Measurements from ENCODE around the gene DYNLRB1. TPM values are rescaled to one million over a fixed set of nuclear protein-coding genes. Genes with fewer than 3 reads are reported as not detected.

DYNLRB1 gene
- total and polyA plus RNA-seq, 4 donors: 15.8 to 66.9 (median 44.8) TPM

DNA sequence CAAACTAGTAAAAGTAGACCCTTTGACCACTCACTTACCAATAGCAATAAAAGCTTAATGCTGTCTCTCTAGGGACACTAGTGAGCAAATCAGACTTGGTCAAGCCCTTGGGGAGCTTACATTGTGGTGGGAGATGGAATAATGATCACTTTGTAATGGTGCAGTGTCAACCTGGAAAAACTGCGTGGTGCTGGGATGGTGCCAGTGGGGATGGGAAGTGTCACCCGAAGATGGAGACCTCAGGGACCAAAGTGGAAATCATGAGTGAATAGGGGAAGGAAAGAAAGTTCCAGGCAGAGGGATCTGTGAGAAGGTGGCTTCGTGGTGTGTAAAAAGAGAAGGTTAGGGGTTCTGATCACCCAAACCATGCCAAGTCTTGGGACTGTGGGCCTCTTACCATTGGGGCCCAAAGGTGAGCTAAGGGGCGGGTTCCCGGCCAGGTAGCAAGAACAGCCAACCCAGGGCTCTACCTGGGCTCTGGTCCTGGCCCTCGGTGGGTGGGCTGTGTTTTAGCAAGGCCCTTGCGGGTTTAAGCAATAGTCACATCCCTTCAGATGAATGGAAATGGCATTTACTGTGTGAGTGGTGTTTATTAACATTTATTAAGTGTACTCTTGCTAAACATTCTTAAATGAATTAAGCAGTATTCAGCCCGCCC, 15.5 kb downstream of the DYNLRB1 start:
- H3K9me3 ChIP-seq (ENCODE audit: control insufficient read depth in 4 of 4, low read length in 3 of 4): no peaks in the 10 kb centered on the region
- 92% methylated on average over 8 of the region's 8 CpGs for WGBS
- peaks cover 0 to 4% (median 2%) of the 10 kb centered on the region in 4 donors for H3K4me1 ChIP-seq (ENCODE audit: control insufficient read depth in 4 of 4, insufficient read depth in 4 of 4, low read length in 3 of 4)
- H3K9ac ChIP-seq (ENCODE audit: low read depth in 1 of 2, low read length in 2 of 2): no peak overlapping the region
- H3K27ac ChIP-seq (ENCODE audit: low read depth in 1 of 2, low read length in 2 of 2): no peak overlapping the region
- peaks cover 10 to 53% (median 41%) of the 10 kb centered on the region in 4 donors for H3K36me3 ChIP-seq (ENCODE audit: control insufficient read depth in 4 of 4, insufficient read depth in 3 of 4, low read depth in 1 of 4, low read length in 3 of 4)
- DNase-seq (ENCODE audit: low spot score): no peak
- H3K27me3 ChIP-seq (ENCODE audit: control insufficient read depth in 4 of 4, insufficient read depth in 4 of 4, low read length in 3 of 4): no peaks in the 10 kb centered on the region
- no peak overlapping the region for H3K4me3 ChIP-seq (ENCODE audit: low read depth in 1 of 3, low read length in 3 of 3)
- TF ChIP-seq JUND (IDR thresholded peaks at IDR 0.05): no peak
- no peak for TF ChIP-seq NR2F2 (IDR thresholded peaks at IDR 0.05)
- TF ChIP-seq HNF4G (IDR thresholded peaks at IDR 0.05): no peak
- TF ChIP-seq, protein P1, sequence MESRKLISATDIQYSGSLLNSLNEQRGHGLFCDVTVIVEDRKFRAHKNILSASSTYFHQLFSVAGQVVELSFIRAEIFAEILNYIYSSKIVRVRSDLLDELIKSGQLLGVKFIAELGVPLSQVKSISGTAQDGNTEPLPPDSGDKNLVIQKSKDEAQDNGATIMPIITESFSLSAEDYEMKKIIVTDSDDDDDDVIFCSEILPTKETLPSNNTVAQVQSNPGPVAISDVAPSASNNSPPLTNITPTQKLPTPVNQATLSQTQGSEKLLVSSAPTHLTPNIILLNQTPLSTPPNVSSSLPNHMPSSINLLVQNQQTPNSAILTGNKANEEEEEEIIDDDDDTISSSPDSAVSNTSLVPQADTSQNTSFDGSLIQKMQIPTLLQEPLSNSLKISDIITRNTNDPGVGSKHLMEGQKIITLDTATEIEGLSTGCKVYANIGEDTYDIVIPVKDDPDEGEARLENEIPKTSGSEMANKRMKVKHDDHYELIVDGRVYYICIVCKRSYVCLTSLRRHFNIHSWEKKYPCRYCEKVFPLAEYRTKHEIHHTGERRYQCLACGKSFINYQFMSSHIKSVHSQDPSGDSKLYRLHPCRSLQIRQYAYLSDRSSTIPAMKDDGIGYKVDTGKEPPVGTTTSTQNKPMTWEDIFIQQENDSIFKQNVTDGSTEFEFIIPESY (IDR thresholded peaks at IDR 0.05): no peak
- no peak for TF ChIP-seq EGR1 (IDR thresholded peaks at IDR 0.05; ENCODE audit: low read depth in 2 of 2)
- TF ChIP-seq SP1 (IDR thresholded peaks at IDR 0.05): no peak
- TF ChIP-seq TAF1 (conservative IDR thresholded peaks at IDR 0.05): no peak
- TF ChIP-seq, protein P2, sequence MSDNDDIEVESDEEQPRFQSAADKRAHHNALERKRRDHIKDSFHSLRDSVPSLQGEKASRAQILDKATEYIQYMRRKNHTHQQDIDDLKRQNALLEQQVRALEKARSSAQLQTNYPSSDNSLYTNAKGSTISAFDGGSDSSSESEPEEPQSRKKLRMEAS (IDR thresholded peaks at IDR 0.05): no peak
- TF ChIP-seq, protein P3, sequence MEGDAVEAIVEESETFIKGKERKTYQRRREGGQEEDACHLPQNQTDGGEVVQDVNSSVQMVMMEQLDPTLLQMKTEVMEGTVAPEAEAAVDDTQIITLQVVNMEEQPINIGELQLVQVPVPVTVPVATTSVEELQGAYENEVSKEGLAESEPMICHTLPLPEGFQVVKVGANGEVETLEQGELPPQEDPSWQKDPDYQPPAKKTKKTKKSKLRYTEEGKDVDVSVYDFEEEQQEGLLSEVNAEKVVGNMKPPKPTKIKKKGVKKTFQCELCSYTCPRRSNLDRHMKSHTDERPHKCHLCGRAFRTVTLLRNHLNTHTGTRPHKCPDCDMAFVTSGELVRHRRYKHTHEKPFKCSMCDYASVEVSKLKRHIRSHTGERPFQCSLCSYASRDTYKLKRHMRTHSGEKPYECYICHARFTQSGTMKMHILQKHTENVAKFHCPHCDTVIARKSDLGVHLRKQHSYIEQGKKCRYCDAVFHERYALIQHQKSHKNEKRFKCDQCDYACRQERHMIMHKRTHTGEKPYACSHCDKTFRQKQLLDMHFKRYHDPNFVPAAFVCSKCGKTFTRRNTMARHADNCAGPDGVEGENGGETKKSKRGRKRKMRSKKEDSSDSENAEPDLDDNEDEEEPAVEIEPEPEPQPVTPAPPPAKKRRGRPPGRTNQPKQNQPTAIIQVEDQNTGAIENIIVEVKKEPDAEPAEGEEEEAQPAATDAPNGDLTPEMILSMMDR (IDR thresholded peaks at IDR 0.05; ENCODE audit: low read depth, low read length, missing input control): no peak
- TF ChIP-seq, protein P4, sequence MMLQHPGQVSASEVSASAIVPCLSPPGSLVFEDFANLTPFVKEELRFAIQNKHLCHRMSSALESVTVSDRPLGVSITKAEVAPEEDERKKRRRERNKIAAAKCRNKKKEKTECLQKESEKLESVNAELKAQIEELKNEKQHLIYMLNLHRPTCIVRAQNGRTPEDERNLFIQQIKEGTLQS (IDR thresholded peaks at IDR 0.05): no peak
- no peak for TF ChIP-seq HNF4A (conservative IDR thresholded peaks at IDR 0.05)
- TF ChIP-seq, protein P5, sequence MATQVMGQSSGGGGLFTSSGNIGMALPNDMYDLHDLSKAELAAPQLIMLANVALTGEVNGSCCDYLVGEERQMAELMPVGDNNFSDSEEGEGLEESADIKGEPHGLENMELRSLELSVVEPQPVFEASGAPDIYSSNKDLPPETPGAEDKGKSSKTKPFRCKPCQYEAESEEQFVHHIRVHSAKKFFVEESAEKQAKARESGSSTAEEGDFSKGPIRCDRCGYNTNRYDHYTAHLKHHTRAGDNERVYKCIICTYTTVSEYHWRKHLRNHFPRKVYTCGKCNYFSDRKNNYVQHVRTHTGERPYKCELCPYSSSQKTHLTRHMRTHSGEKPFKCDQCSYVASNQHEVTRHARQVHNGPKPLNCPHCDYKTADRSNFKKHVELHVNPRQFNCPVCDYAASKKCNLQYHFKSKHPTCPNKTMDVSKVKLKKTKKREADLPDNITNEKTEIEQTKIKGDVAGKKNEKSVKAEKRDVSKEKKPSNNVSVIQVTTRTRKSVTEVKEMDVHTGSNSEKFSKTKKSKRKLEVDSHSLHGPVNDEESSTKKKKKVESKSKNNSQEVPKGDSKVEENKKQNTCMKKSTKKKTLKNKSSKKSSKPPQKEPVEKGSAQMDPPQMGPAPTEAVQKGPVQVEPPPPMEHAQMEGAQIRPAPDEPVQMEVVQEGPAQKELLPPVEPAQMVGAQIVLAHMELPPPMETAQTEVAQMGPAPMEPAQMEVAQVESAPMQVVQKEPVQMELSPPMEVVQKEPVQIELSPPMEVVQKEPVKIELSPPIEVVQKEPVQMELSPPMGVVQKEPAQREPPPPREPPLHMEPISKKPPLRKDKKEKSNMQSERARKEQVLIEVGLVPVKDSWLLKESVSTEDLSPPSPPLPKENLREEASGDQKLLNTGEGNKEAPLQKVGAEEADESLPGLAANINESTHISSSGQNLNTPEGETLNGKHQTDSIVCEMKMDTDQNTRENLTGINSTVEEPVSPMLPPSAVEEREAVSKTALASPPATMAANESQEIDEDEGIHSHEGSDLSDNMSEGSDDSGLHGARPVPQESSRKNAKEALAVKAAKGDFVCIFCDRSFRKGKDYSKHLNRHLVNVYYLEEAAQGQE (IDR thresholded peaks at IDR 0.05): no peak
- TF ChIP-seq GABPA (IDR thresholded peaks at IDR 0.05 in 1 of 2, conservative IDR thresholded peaks at IDR 0.05 in 1 of 2): no peak
- TF ChIP-seq FOXA2 (IDR thresholded peaks at IDR 0.05): no peak
- no peak for TF ChIP-seq YY1 (IDR thresholded peaks at IDR 0.05)
- no peak for TF ChIP-seq RXRA (IDR thresholded peaks at IDR 0.05)
